DOHH2 (cell line): ENCODE results near the gene LZTR1.

Source experiments
- H3F3A ChIP-seq: fragments of 200-600 bp; sonication (generic), shearing (Covaris generic); 2 replicates; pipeline ENCODE4 v1.6.0; 2016; ENCODE audit warnings: antibody characterized with exemption, mild to moderate bottlenecking; ENCODE audit not compliant: control insufficient read depth, insufficient read depth
- H3K27ac ChIP-seq: fragments of 200-600 bp; sonication (generic); 2 replicates; pipeline ENCODE4 v1.5.1; 2014; ENCODE audit warnings: low read depth, mild to moderate bottlenecking, low read length, moderate library complexity
- H3K27me3 ChIP-seq: fragments of 200-600 bp; sonication (generic); 2 replicates; pipeline ENCODE4 v1.6.1; 2014; ENCODE audit warnings: mild to moderate bottlenecking, low read length, mixed read lengths; ENCODE audit not compliant: control insufficient read depth
- H3K36me3 ChIP-seq: fragments of 200-600 bp; sonication (generic); 2 replicates; pipeline ENCODE4 v1.6.1; 2014; ENCODE audit warnings: mild to moderate bottlenecking, low read length, moderate library complexity, mixed read lengths; ENCODE audit not compliant: control insufficient read depth
- H3K4me1 ChIP-seq: fragments of 200-600 bp; sonication (generic); 2 replicates; pipeline ENCODE4 v1.6.1; 2014; ENCODE audit warnings: mild to moderate bottlenecking, low read length, mixed read lengths; ENCODE audit not compliant: control insufficient read depth
- H3K4me2 ChIP-seq: fragments of 200-600 bp; sonication (generic); 2 replicates; pipeline ENCODE4 v1.6.0; 2014; ENCODE audit warnings: mild to moderate bottlenecking, low read length, moderate library complexity
- H3K4me3 ChIP-seq: fragments of 200-600 bp; sonication (generic); 2 replicates; pipeline ENCODE4 v1.5.1; 2014; ENCODE audit warnings: mild to moderate bottlenecking, low read length, mixed read lengths
- H3K79me2 ChIP-seq: fragments of 200-600 bp; sonication (generic); 2 replicates; pipeline ENCODE4 v1.6.1; 2014; ENCODE audit warnings: mild to moderate bottlenecking, low read length, mixed read lengths; ENCODE audit not compliant: control insufficient read depth
- H3K9me2 ChIP-seq: fragments of 200-600 bp; sonication (generic); replicated peaks from 2 replicates; pipeline ENCODE4 v1.6.1; 2014; ENCODE audit warnings: mild to moderate bottlenecking, low read length, mixed read lengths; ENCODE audit not compliant: control insufficient read depth
- H3K9me3 ChIP-seq: fragments of 200-600 bp; sonication (generic); 2 replicates; pipeline ENCODE4 v1.6.1; 2014; ENCODE audit warnings: antibody characterized with exemption, low read length, mixed read lengths; ENCODE audit not compliant: control insufficient read depth, insufficient read depth
- H4K20me1 ChIP-seq: fragments of 200-600 bp; sonication (generic); 2 replicates; pipeline ENCODE4 v1.6.0; 2014; ENCODE audit warnings: low read depth, mild to moderate bottlenecking, antibody characterized with exemption, low read length, moderate library complexity; ENCODE audit not compliant: control insufficient read depth, insufficient read depth
- EZH2phosphoT487 ChIP-seq: fragments of 200-600 bp; sonication (generic); IDR thresholded peaks from 2 replicates; pipeline ENCODE4 v1.6.1; 2017; ENCODE audit warnings: borderline replicate concordance, mild to moderate bottlenecking, antibody characterized with exemption, low read length, moderate library complexity, mixed read lengths
- TF ChIP-seq, protein P1 (sequence below): fragments of 200-600 bp; sonication (generic); IDR thresholded peaks from one replicate; pipeline ENCODE4 v1.5.1; 2014; ENCODE audit warnings: antibody characterized with exemption, mild to moderate bottlenecking, low read depth, low read length; ENCODE audit not compliant: poor library complexity, severe bottlenecking

Gene LZTR1

DNA sequence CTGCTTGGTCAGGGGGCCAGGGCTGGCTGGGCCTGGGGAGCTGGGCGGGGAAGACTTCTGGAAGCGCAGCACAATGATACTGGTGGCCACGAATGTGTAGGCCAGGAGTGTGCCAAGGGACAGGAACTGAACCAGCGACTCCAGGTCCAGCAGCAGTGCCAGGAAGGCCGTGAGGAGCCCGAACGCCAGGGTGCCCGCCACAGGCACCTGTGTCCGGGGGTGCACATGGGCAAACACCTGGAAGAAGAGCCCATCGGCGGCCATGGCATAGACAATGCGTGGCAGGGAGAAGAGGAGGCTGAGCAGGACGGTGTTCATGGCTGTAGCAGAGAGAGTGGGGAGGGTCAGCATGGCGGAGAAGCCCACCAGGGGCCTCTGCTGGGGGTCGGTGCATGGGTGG, 47.9 kb downstream of the LZTR1 start:
- Histone ChIP-seq H3K9me3 (no peaks in the 10 kb centered on the region), H3K4me1 (peaks cover 2% of the 10 kb centered on the region; the same call in 1 of the 2 replicates), H3K4me3 (no peak overlapping the region), H3K9me2 (no peaks in the 10 kb centered on the region), H3K27me3 (peaks cover 2% of the 10 kb centered on the region), H3K4me2 (no peak overlapping the region), H3K79me2 (no peaks in the 10 kb centered on the region), H3F3A (no peaks in the 10 kb centered on the region), H3K36me3 (no peaks in the 10 kb centered on the region), H4K20me1 (no peaks in the 10 kb centered on the region), H3K27ac (no peak overlapping the region)
- TF ChIP-seq, protein P1, sequence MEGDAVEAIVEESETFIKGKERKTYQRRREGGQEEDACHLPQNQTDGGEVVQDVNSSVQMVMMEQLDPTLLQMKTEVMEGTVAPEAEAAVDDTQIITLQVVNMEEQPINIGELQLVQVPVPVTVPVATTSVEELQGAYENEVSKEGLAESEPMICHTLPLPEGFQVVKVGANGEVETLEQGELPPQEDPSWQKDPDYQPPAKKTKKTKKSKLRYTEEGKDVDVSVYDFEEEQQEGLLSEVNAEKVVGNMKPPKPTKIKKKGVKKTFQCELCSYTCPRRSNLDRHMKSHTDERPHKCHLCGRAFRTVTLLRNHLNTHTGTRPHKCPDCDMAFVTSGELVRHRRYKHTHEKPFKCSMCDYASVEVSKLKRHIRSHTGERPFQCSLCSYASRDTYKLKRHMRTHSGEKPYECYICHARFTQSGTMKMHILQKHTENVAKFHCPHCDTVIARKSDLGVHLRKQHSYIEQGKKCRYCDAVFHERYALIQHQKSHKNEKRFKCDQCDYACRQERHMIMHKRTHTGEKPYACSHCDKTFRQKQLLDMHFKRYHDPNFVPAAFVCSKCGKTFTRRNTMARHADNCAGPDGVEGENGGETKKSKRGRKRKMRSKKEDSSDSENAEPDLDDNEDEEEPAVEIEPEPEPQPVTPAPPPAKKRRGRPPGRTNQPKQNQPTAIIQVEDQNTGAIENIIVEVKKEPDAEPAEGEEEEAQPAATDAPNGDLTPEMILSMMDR: no peak
- no peak for TF ChIP-seq EZH2phosphoT487

DNA sequence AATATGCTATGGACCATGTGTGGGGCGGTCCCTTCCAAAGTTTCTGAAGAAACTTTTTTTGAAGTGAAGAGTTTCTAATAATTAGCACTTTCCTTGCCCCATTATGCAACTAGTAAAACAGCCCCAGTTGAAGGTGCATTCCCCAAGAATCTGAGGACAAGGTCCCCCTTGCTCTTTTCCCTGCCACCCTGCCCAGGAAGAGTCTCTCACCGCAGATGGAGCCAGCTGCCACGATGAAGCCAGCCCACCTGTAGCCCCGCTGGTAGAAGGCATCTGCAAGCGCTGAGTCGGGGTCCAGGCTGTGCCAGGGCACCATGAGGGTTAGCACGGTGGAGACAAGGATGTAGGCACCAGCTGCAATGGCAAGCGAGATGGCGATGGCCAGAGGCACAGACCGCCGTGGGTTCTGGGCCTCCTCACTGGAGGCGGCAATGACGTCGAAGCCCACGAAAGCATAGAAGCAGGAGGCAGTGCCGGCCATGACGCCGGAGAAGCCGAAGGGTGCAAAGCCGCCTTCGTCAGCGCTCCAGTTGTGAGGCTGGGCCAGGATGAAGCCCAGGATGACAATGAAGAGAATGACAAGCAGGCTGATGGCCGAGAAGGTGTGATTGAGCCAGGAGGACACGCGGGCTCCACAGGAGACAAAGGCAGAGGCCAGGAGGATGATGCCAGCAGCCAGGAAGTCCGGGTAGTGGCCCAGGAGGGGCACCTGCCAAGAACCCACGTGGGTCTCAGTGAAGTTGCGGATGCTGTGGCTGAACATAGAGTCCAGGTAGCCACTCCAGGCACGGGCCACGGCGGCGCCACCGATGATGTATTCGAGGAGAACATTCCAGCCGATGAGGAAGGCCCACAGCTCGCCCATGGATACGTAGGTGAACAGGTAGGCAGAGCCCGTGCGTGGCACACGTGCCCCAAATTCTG, 48.8 kb downstream of the LZTR1 start:
- Histone ChIP-seq H4K20me1 (no peaks in the 10 kb centered on the region), H3K27ac (no peak overlapping the region), H3K79me2 (no peaks in the 10 kb centered on the region), H3K9me2 (no peaks in the 10 kb centered on the region), H3K27me3 (peaks cover 3% of the 10 kb centered on the region), H3K9me3 (no peaks in the 10 kb centered on the region), H3K4me3 (no peak overlapping the region), H3K4me1 (no peaks in the 10 kb centered on the region), H3K36me3 (no peaks in the 10 kb centered on the region), H3F3A (no peaks in the 10 kb centered on the region), H3K4me2 (no peak overlapping the region)
- TF ChIP-seq EZH2phosphoT487: no peak
- TF ChIP-seq, protein P1: no peak

DNA sequence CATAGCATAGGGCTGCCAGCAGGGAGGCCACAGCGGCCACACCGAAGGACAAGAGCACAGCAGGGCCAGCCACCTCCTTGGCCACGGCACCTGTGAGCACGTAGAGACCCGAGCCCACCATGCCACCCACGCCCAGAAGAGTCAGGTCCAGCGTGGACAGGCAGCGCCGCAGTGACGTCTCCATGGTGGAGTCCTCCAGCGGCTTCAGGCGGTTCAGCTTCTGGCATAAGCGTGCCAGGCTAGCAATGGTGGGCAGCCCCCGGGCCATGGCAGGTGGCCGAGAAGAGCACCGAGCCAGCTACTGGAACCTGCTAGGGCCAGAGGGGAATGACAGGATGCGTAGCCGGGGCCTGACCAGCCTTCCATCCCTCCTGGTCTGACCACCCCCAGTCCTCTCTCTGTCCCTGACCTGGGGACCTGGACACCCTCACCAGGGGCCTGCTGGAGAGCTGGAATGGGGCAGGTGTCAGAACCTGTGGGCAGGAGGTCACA, 49.5 kb downstream of the LZTR1 start:
- H3K27me3 ChIP-seq: peaks cover 8% of the 10 kb centered on the region
- no peak for TF ChIP-seq EZH2phosphoT487
- TF ChIP-seq, protein P1: no peak
- no peak overlapping the region for H3K27ac ChIP-seq
- H3K4me1 ChIP-seq: no peaks in the 10 kb centered on the region
- H3K36me3 ChIP-seq: no peaks in the 10 kb centered on the region
- no peaks in the 10 kb centered on the region for H3K79me2 ChIP-seq
- no peaks in the 10 kb centered on the region for H3F3A ChIP-seq
- H3K9me3 ChIP-seq: no peaks in the 10 kb centered on the region
- H3K4me3 ChIP-seq: no peak overlapping the region
- H4K20me1 ChIP-seq: no peaks in the 10 kb centered on the region
- H3K9me2 ChIP-seq: no peaks in the 10 kb centered on the region
- H3K4me2 ChIP-seq: no peak overlapping the region
